Left lung (tissue), 10 donors: ENCODE data around the gene GPATCH11. TPM values are rescaled to one million over a fixed set of nuclear protein-coding genes. Genes with fewer than 3 reads are reported as not detected.

Experiments
- ATAC-seq: fragments of 200-7000 bp; cut with Tn5 transposase; one replicate; pipeline ENCODE4 v1.9.1; 2020; ENCODE audit warnings: moderate library complexity
- DNase-seq, 4 donors: peaks; one replicate each; pipeline ENCODE4 v3.0.0-alpha.2; 2013 to 2020
- H3K27ac ChIP-seq, 2 donors: fragments of 200-600 bp; sonication (generic) in 1 of 2; one replicate each; pipeline versions ENCODE4 v1.5.0 to v1.8.0; 2020 to 2021
- H3K27me3 ChIP-seq, 2 donors: fragments of 200-600 bp; sonication (generic) in 1 of 2; one replicate each; pipeline versions ENCODE4 v1.5.0 to v1.8.0; 2020 to 2021
- H3K36me3 ChIP-seq, 2 donors: fragments of 200-600 bp; sonication (generic) in 1 of 2; one replicate each; pipeline versions ENCODE4 v1.5.0 to v1.8.0; 2020 to 2021
- H3K4me1 ChIP-seq, 2 donors: fragments of 200-600 bp; one replicate each; pipeline ENCODE4 v1.8.0; 2021
- H3K4me3 ChIP-seq, 2 donors: fragments of 200-600 bp; sonication (generic) in 1 of 2; one replicate each; pipeline versions ENCODE4 v1.5.0 to v1.8.0; 2020 to 2021; ENCODE audit warnings: mild to moderate bottlenecking in 1 of 2
- H3K9me3 ChIP-seq, 2 donors: fragments of 200-600 bp; sonication (generic) in 1 of 2; one replicate each; pipeline versions ENCODE4 v1.5.0 to v1.8.0; 2020 to 2021
- CTCF ChIP-seq, 2 donors: fragments of 200-600 bp; sonication (generic) in 1 of 2; IDR thresholded peaks; one replicate each; pipeline versions ENCODE4 v1.5.0 to v1.8.0; 2021; ENCODE audit warnings: antibody characterized with exemption in 2 of 2
- intact Hi-C, 2 donors: fragments of 100-400 bp; cut with DNase I; formaldehyde crosslinking; loops; one replicate each; pipeline versions ENCODE4 v1.11.2 to v1.14.2; 2022
- polyA plus RNA-seq, 6 donors: library from polyadenylated mRNA; unstranded; fragments of 120-200 nt; gene quantifications; one replicate each; pipeline ENCODE4 v1.2.1, GENCODE V29; 2013; ENCODE audit not compliant: insufficient read length in 6 of 6
- total RNA-seq, 2 donors: library from RNA; stranded (reverse); fragmentation: NEBNext Ultra II Directional; extraction: Animal tissue kit (Norgen Biotek cat#: 25700); gene quantifications; one replicate each; pipeline ENCODE4 v1.2.1, GENCODE V29; 2021
- donor health status: DM: no; HTN: yes; CAD: no.
- donor health status: DM: no; HTN: no; CAD: no.

Gene GPATCH11
- total and polyA plus RNA-seq, 8 donors, result 7.8 to 13.0 (median 11.2) TPM

- Histone ChIP-seq H3K4me3 (no peak overlapping the region), H3K9me3 (no peaks in the 10 kb centered on the region), H3K4me1 (no peaks in the 10 kb centered on the region), H3K36me3 (peaks cover 0 to 90% of the 10 kb centered on the region in 2 donors), H3K27me3 (no peaks in the 10 kb centered on the region), H3K27ac (no peak overlapping the region)
- DNase-seq (no peak), ATAC-seq (no peak)
- intact Hi-C loops, result no loop called here
- no peak for TF ChIP-seq CTCF (IDR thresholded peaks at IDR 0.05)
Observed at GRCh38 chr2:37070931-37071330, 13.4 kb upstream of the GPATCH11 start.

- no peak for TF ChIP-seq CTCF (IDR thresholded peaks at IDR 0.05)
- Histone ChIP-seq H3K27me3 (no peaks in the 10 kb centered on the region), H3K4me1 (peaks cover 0 to 49% of the 10 kb centered on the region in 2 donors), H3K9me3 (no peaks in the 10 kb centered on the region), H3K27ac (peak overlapping the region in 1 of 2 donors; percentile 78), H3K4me3 (no peak overlapping the region), H3K36me3 (peaks cover 0 to 34% of the 10 kb centered on the region in 2 donors)
- DNase-seq (no peak), ATAC-seq (no peak)
- intact Hi-C loops, result no loop called here
Observed at GRCh38 chr2:37080266-37080665, 4.1 kb upstream of the GPATCH11 start.

GRCh38 chr2:37080689-37081088 lies 3.6 kb upstream of the GPATCH11 start:
- DNase-seq, result no peak
- Histone ChIP-seq H3K9me3 (no peaks in the 10 kb centered on the region), H3K4me3 (no peak overlapping the region), H3K4me1 (peaks cover 0 to 53% of the 10 kb centered on the region in 2 donors), H3K27ac (peak overlapping the region in 1 of 2 donors; percentile 78), H3K27me3 (no peaks in the 10 kb centered on the region), H3K36me3 (peaks cover 0 to 31% of the 10 kb centered on the region in 2 donors)
- no peak for TF ChIP-seq CTCF (IDR thresholded peaks at IDR 0.05)
- no peak for ATAC-seq
- intact Hi-C loops, result no loop called here

GRCh38 chr2:37084797-37085196 lies 479 bp downstream of the GPATCH11 start:
- H3K9me3 ChIP-seq, result no peaks in the 10 kb centered on the region
- ATAC-seq (no peak), DNase-seq (no peak)
- TF ChIP-seq CTCF (IDR thresholded peaks at IDR 0.05), result no peak
- H3K27ac ChIP-seq, result peak overlapping the region; percentile 60 to 84
- H3K27me3 ChIP-seq, result no peaks in the 10 kb centered on the region
- intact Hi-C loops, result no loop called here
- H3K4me3 ChIP-seq, result peak overlapping the region; percentile 73 to 83
- H3K4me1 ChIP-seq, result peaks cover 0 to 57% of the 10 kb centered on the region in 2 donors
- peaks cover 0 to 17% of the 10 kb centered on the region in 2 donors for H3K36me3 ChIP-seq

- intact Hi-C loops, result no loop called here
- no peaks in the 10 kb centered on the region for H3K9me3 ChIP-seq
Observed at GRCh38 chr2:37085731-37086147, 1.4 kb downstream of the GPATCH11 start.

More at GRCh38 chr2:37085731-37086147, 1.4 kb downstream of the GPATCH11 start:
- Histone ChIP-seq H3K36me3 (peaks cover 0 to 26% of the 10 kb centered on the region in 2 donors), H3K4me1 (peaks cover 0 to 56% of the 10 kb centered on the region in 2 donors), H3K27ac (no peak overlapping the region), H3K4me3 (no peak overlapping the region), H3K27me3 (no peaks in the 10 kb centered on the region)
- DNase-seq (no peak), ATAC-seq (no peak)
- TF ChIP-seq CTCF (IDR thresholded peaks at IDR 0.05), result no peak
